ENCODE results near the gene FKBP1B.

The FKBP1B gene

DNA sequence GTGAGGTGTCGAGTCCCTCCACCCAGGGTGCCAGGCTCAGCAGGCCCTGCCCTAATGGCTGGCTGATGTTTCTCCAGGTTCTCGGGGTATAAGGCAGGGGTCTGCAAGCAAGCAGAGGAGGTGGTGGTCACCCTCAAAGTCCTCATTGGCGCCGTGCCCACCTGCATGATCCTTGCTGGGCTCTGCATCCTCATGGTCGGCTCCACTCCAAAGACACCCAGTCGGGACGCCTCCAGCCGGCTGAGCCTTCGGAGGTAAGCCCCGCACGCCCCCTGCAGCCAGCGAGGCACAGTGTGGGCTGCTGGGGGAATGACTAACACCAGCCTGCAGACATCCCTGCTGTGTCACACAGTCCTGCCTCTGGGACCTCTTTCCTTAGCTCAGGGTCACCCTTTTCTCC lies 25.5 kb upstream of the FKBP1B start:
- H3K23ac ChIP-seq (ENCODE audit: low read length in 2 of 2), result no peak overlapping the region
- no peak overlapping the region for H4K91ac ChIP-seq (ENCODE audit: low read length)
- no peaks in the 10 kb centered on the region for H3K9me3 ChIP-seq (ENCODE audit: control insufficient read depth, low read length)
- no peak overlapping the region for H3K4ac ChIP-seq (ENCODE audit: low read depth in 1 of 2, low read length in 2 of 2)
- peak overlapping the region in 1 of 2 experiments; percentile 53 for H3K14ac ChIP-seq (ENCODE audit: low read length in 2 of 2)
- H3K36me3 ChIP-seq (ENCODE audit: control insufficient read depth in 1 of 2, insufficient read depth in 2 of 2, low read depth in 1 of 2, low read length in 2 of 2), result peaks cover 19 to 45% of the 10 kb centered on the region in 2 experiments
- H2AFZ ChIP-seq (ENCODE audit: low read depth, low read length), result no peak overlapping the region
- DNase-seq, result no peak
- H3K18ac ChIP-seq (ENCODE audit: low read depth in 1 of 2, low read length in 2 of 2), result no peak overlapping the region
- peaks cover 12% of the 10 kb centered on the region for H3K4me1 ChIP-seq (ENCODE audit: control insufficient read depth, insufficient read depth, low read depth, low read length)
- no peak overlapping the region for H3K4me3 ChIP-seq (ENCODE audit: insufficient read depth in 1 of 2, low read depth in 1 of 2, low read length in 2 of 2)
- H2BK5ac ChIP-seq (ENCODE audit: low read depth, low read length, poor library complexity, severe bottlenecking), result no peak overlapping the region
- H2BK12ac ChIP-seq (ENCODE audit: low read length in 2 of 2), result no peak overlapping the region
- no peak overlapping the region for H3K9ac ChIP-seq (ENCODE audit: low read length)
- no peak overlapping the region for H2BK15ac ChIP-seq (ENCODE audit: low read depth, poor library complexity, severe bottlenecking)
- no peak overlapping the region for H2AK5ac ChIP-seq (ENCODE audit: low read length, severe bottlenecking)
- no peak overlapping the region for H4K8ac ChIP-seq (ENCODE audit: low read length)
- H3K27me3 ChIP-seq (ENCODE audit: control insufficient read depth in 1 of 2, insufficient read depth in 1 of 2, low read length in 2 of 2), result no peaks in the 10 kb centered on the region
- H2BK120ac ChIP-seq (ENCODE audit: low read depth, low read length), result no peak overlapping the region
- H3K27ac ChIP-seq (ENCODE audit: low read length, poor library complexity, severe bottlenecking), result no peak overlapping the region
- 73% methylated on average over 12 of the region's 12 CpGs for WGBS
- no peak overlapping the region for H3K4me2 ChIP-seq (ENCODE audit: low read length, poor library complexity, severe bottlenecking)
- H3K79me1 ChIP-seq (replicated peaks; ENCODE audit: low read length, poor library complexity, severe bottlenecking), result peaks cover 4% of the 10 kb centered on the region

- no peak for DNase-seq
- Histone ChIP-seq H3K27ac (ENCODE audit: low read length, poor library complexity, severe bottlenecking) (no peak overlapping the region), H2AFZ (ENCODE audit: low read depth, low read length) (no peak overlapping the region), H4K8ac (ENCODE audit: low read length) (no peak overlapping the region), H3K4me2 (ENCODE audit: low read length, poor library complexity, severe bottlenecking) (no peak overlapping the region), H3K4ac (ENCODE audit: low read depth in 1 of 2, low read length in 2 of 2) (no peak overlapping the region), H3K23ac (ENCODE audit: low read length in 2 of 2) (no peak overlapping the region), H3K4me3 (ENCODE audit: insufficient read depth in 1 of 2, low read depth in 1 of 2, low read length in 2 of 2) (no peak overlapping the region), H3K27me3 (ENCODE audit: control insufficient read depth in 1 of 2, insufficient read depth in 1 of 2, low read length in 2 of 2) (no peaks in the 10 kb centered on the region), H2BK120ac (ENCODE audit: low read depth, low read length) (no peak overlapping the region), H2BK15ac (ENCODE audit: low read depth, poor library complexity, severe bottlenecking) (no peak overlapping the region), H3K4me1 (ENCODE audit: control insufficient read depth, insufficient read depth, low read depth, low read length) (peaks cover 12% of the 10 kb centered on the region), H2BK12ac (ENCODE audit: low read length in 2 of 2) (no peak overlapping the region), H3K9ac (ENCODE audit: low read length) (no peak overlapping the region), H3K79me1 (replicated peaks; ENCODE audit: low read length, poor library complexity, severe bottlenecking) (peaks cover 4% of the 10 kb centered on the region), H2BK5ac (ENCODE audit: low read depth, low read length, poor library complexity, severe bottlenecking) (no peak overlapping the region), H2AK5ac (ENCODE audit: low read length, severe bottlenecking) (no peak overlapping the region), H3K14ac (ENCODE audit: low read length in 2 of 2) (no peak overlapping the region), H4K91ac (ENCODE audit: low read length) (no peak overlapping the region), H3K18ac (ENCODE audit: low read depth in 1 of 2, low read length in 2 of 2) (no peak overlapping the region), H3K36me3 (ENCODE audit: control insufficient read depth in 1 of 2, insufficient read depth in 2 of 2, low read depth in 1 of 2, low read length in 2 of 2) (peaks cover 31 to 45% of the 10 kb centered on the region in 2 experiments), H3K9me3 (ENCODE audit: control insufficient read depth, low read length) (no peaks in the 10 kb centered on the region)
- WGBS, result 96% methylated on average over 17 of the region's 17 CpGs
These were observed 24.4 kb upstream of the FKBP1B start for GRCh38 chr2:24024996-24025663.

DNA sequence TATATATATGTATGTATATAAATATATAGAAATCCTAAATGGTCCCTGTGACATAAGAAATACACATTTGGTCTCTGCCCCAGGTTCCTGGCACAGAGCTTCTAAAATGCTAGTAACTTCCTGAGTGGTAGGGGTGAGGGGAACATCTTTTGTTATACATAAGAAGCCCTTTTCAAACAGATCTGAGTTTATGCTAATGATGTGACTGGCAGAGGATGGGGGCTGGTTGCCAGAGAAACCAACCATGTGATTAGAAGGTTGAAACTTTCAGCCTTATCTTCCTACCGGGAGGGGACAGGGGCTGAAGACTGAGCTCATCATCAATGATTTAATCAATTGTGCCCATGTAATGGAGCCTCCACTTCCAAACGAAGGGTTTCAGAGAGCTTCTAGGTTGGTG lies 23.3 kb upstream of the FKBP1B start:
- no peaks in the 10 kb centered on the region for H3K9me3 ChIP-seq (ENCODE audit: control insufficient read depth, low read length)
- H2BK5ac ChIP-seq (ENCODE audit: low read depth, low read length, poor library complexity, severe bottlenecking), result no peak overlapping the region
- H3K4me3 ChIP-seq (ENCODE audit: insufficient read depth in 1 of 2, low read depth in 1 of 2, low read length in 2 of 2), result no peak overlapping the region
- no peak overlapping the region for H2BK15ac ChIP-seq (ENCODE audit: low read depth, poor library complexity, severe bottlenecking)
- H3K18ac ChIP-seq (ENCODE audit: low read depth in 1 of 2, low read length in 2 of 2), result no peak overlapping the region
- no peak overlapping the region for H4K91ac ChIP-seq (ENCODE audit: low read length)
- peaks cover 6% of the 10 kb centered on the region for H3K79me1 ChIP-seq (replicated peaks; ENCODE audit: low read length, poor library complexity, severe bottlenecking)
- H3K36me3 ChIP-seq (ENCODE audit: control insufficient read depth in 1 of 2, insufficient read depth in 2 of 2, low read depth in 1 of 2, low read length in 2 of 2), result peaks cover 39 to 48% of the 10 kb centered on the region in 2 experiments
- no peak overlapping the region for H3K4me2 ChIP-seq (ENCODE audit: low read length, poor library complexity, severe bottlenecking)
- 59% methylated on average over 2 of the region's 2 CpGs for WGBS
- H2AFZ ChIP-seq (ENCODE audit: low read depth, low read length), result no peak overlapping the region
- DNase-seq, result no peak
- peaks cover 11% of the 10 kb centered on the region for H3K4me1 ChIP-seq (ENCODE audit: control insufficient read depth, insufficient read depth, low read depth, low read length)
- no peaks in the 10 kb centered on the region for H3K27me3 ChIP-seq (ENCODE audit: control insufficient read depth in 1 of 2, insufficient read depth in 1 of 2, low read length in 2 of 2)
- no peak overlapping the region for H4K8ac ChIP-seq (ENCODE audit: low read length)
- H2BK120ac ChIP-seq (ENCODE audit: low read depth, low read length), result no peak overlapping the region
- H3K23ac ChIP-seq (ENCODE audit: low read length in 2 of 2), result no peak overlapping the region
- H2BK12ac ChIP-seq (ENCODE audit: low read length in 2 of 2), result no peak overlapping the region
- H3K27ac ChIP-seq (ENCODE audit: low read length, poor library complexity, severe bottlenecking), result no peak overlapping the region
- H3K4ac ChIP-seq (ENCODE audit: low read depth in 1 of 2, low read length in 2 of 2), result no peak overlapping the region
- H3K9ac ChIP-seq (ENCODE audit: low read length), result no peak overlapping the region
- H2AK5ac ChIP-seq (ENCODE audit: low read length, severe bottlenecking), result no peak overlapping the region
- no peak overlapping the region for H3K14ac ChIP-seq (ENCODE audit: low read length in 2 of 2)

DNA sequence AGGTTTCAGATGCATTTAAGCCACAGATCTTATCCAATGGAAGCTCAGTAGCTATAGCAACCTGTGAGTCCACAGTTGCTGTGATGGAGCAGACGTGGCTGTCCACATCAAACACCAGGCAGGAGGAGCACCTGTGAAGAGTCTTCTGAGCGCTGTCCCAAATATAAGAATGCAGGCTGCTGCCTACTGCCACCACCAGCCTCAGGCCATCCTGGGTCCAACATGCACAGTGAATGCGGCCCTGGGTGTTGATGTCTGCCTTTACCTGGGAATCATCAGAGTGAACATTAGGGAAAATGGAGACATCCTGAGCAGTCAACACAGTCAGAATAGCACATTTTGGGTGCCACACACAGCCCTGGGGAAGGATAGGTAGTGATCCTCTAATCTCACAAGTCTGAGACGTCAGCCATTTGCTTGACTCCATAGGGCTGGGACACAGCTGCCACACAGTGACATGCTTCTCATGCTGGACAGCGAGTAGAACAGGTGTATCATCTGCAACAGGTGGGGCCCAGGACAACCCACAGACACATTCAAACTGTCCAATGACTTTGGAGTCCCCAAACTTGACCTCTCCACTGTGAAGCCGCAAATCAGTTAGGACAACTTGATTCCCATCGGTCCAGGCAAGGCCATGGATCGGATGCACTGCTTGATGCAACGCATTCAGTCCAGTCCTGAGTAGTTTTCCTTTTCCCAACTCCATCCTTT lies 10.6 kb upstream of the FKBP1B start:
- Histone ChIP-seq H2BK12ac (ENCODE audit: low read length in 2 of 2) (no peak overlapping the region), H3K27ac (ENCODE audit: low read length, poor library complexity, severe bottlenecking) (no peak overlapping the region), H3K18ac (ENCODE audit: low read depth in 1 of 2, low read length in 2 of 2) (no peak overlapping the region), H2AK5ac (ENCODE audit: low read length, severe bottlenecking) (no peak overlapping the region), H3K36me3 (ENCODE audit: control insufficient read depth in 1 of 2, insufficient read depth in 2 of 2, low read depth in 1 of 2, low read length in 2 of 2) (peaks cover 8 to 32% of the 10 kb centered on the region in 2 experiments), H3K27me3 (ENCODE audit: control insufficient read depth in 1 of 2, insufficient read depth in 1 of 2, low read length in 2 of 2) (no peaks in the 10 kb centered on the region), H3K4ac (ENCODE audit: low read depth in 1 of 2, low read length in 2 of 2) (no peak overlapping the region), H2BK15ac (ENCODE audit: low read depth, poor library complexity, severe bottlenecking) (no peak overlapping the region), H3K23ac (ENCODE audit: low read length in 2 of 2) (no peak overlapping the region), H3K4me3 (ENCODE audit: insufficient read depth in 1 of 2, low read depth in 1 of 2, low read length in 2 of 2) (no peak overlapping the region), H4K91ac (ENCODE audit: low read length) (no peak overlapping the region), H3K79me1 (replicated peaks; ENCODE audit: low read length, poor library complexity, severe bottlenecking) (peaks cover 12% of the 10 kb centered on the region), H2BK5ac (ENCODE audit: low read depth, low read length, poor library complexity, severe bottlenecking) (no peak overlapping the region), H3K4me1 (ENCODE audit: control insufficient read depth, insufficient read depth, low read depth, low read length) (no peaks in the 10 kb centered on the region), H3K14ac (ENCODE audit: low read length in 2 of 2) (no peak overlapping the region), H2AFZ (ENCODE audit: low read depth, low read length) (no peak overlapping the region), H3K9me3 (ENCODE audit: control insufficient read depth, low read length) (no peaks in the 10 kb centered on the region), H3K4me2 (ENCODE audit: low read length, poor library complexity, severe bottlenecking) (no peak overlapping the region), H3K9ac (ENCODE audit: low read length) (no peak overlapping the region), H4K8ac (ENCODE audit: low read length) (no peak overlapping the region), H2BK120ac (ENCODE audit: low read depth, low read length) (no peak overlapping the region)
- 90% methylated on average over 8 of the region's 9 CpGs for WGBS
- DNase-seq, result no peak
